ENCODE results near the gene MRPL32. TPM values are rescaled to one million over a fixed set of nuclear protein-coding genes. Genes with fewer than 3 reads are reported as not detected.

MRPL32 gene
- total RNA-seq, 1 experiment from 2014 or later = 47.5 TPM

DNA sequence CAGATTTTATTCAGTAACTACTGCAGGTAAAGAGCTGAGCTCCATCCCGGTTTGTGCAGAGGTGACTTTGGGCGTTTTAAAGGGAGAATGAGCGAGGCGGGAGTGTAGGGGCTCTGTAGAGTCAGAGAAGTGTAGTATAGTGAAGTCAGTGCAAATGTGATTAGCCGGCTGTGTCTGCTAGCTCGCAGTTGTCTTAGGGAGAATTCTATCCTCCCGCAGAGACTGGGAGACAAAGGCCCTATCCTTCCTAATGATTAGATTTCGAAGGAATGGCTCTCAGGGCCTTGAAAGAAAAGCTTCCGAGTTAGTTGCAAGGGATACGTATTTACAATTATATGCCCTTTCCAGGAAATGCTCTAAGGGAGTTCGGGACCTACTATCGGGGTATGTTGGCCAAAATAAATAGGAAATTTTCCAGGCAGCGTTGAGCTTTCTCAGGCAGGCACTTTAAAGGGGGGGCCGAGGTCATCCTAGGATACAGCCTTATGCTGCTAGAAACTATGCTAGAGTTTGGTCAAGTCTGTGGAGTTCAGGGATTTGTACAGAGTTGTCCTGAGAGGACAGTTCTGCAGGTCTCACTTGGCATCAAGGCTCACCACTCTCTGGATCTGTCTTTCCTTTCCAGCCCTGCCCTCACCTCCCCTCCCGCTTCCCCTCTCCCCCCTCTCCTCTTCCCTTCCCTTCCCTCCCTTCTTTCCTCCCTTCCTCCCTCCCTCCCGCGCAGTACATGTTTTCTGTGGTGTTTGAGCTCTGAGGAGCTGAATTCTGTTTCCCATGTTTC, 825 bp downstream of the MRPL32 start:
- Histone ChIP-seq H3K4me2 (ENCODE audit: low read length) (peak overlapping the region; percentile 83), H3K9me2 (ENCODE audit: insufficient read depth) (no peaks in the 10 kb centered on the region), H3K27me3 (ENCODE audit: insufficient read depth, low read length) (no peaks in the 10 kb centered on the region), H4K20me1 (ENCODE audit: insufficient read depth) (peaks cover 4% of the 10 kb centered on the region; the same call in 1 of the 2 replicates), H3K9me3 (ENCODE audit: control insufficient read depth in 1 of 2, insufficient read depth in 1 of 2, low read depth in 1 of 2, low read length in 2 of 2) (no peaks in the 10 kb centered on the region), H3K36me3 (ENCODE audit: control insufficient read depth in 1 of 2, insufficient read depth in 2 of 2, low read length in 2 of 2) (peaks cover 18 to 26% of the 10 kb centered on the region in 2 experiments; a peak in 3 of 4 replicates), H2AFZ (ENCODE audit: low read depth, low read length, poor library complexity, severe bottlenecking) (no peak overlapping the region), H3K79me2 (ENCODE audit: insufficient read depth, low read length) (peaks cover 83% of the 10 kb centered on the region), H3K4me3 (replicated peaks in 1 of 2; ENCODE audit: low read depth in 1 of 2, low read length in 2 of 2) (peak overlapping the region; percentile 75 to 93), H3K27ac (ENCODE audit: low read depth, low read length) (peak overlapping the region; percentile 24; the same call in 1 of the 2 replicates), H3K4me1 (ENCODE audit: control insufficient read depth in 1 of 2, insufficient read depth in 2 of 2, low read length in 2 of 2) (peaks cover 5 to 24% of the 10 kb centered on the region in 2 experiments; a peak in 2 of 4 replicates), H3K9ac (ENCODE audit: low read length) (peak overlapping the region; percentile 98)
- ChIA-PET POLR2A (interaction anchor here (1.1 to 1.6 kb wide), 3 partner anchors 9 to 650 kb away, joined by 5 read pairs; partner anchors contain the start of gene STK17A), CTCF (interaction anchor here (1.5 to 1.9 kb wide), 2 partner anchors 8 to 992 kb away, joined by 5 to 12 read pairs; no protein-coding TSS in a partner anchor), RAD21 (ENCODE audit: low non-redundant PET in 1 of 2, low total read pairs in 2 of 2, uncharacterized antibody in 2 of 2, unreplicated experiment in 2 of 2) (interaction anchor here (0.6 to 0.9 kb wide), 2 partner anchors 175 to 546 kb away, joined by 3 read pairs; no protein-coding TSS in a partner anchor)
- no peak for DNase-seq (ENCODE audit: low read depth, low spot score)
- 0 out of 2 replicates have a peak, but pooled peaks have one; percentile 23 for ATAC-seq
- TF ChIP-seq CBX3 (IDR thresholded peaks at IDR 0.05; ENCODE audit: low read depth) (no peak), SRF (IDR thresholded peaks at IDR 0.05; ENCODE audit: low read depth) (no peak), EGR1 (IDR thresholded peaks at IDR 0.05; ENCODE audit: low read depth) (no peak), EZH2 (IDR thresholded peaks at IDR 0.05) (no peak), YY1 (IDR thresholded peaks at IDR 0.05; ENCODE audit: extremely low read depth, insufficient replicate concordance, low read depth, low read length) (no peak), SIN3A (IDR thresholded peaks at IDR 0.05; ENCODE audit: low read depth) (no peak), TCF7L2 (IDR thresholded peaks at IDR 0.05; ENCODE audit: borderline replicate concordance, extremely low read depth, insufficient read depth, insufficient read length) (no peak), ZFX (IDR thresholded peaks at IDR 0.05) (no peak), EZH2phosphoT487 (IDR thresholded peaks at IDR 0.05; ENCODE audit: borderline replicate concordance) (no peak), FOSL1 (IDR thresholded peaks at IDR 0.05; ENCODE audit: low read depth) (no peak), SP1 (IDR thresholded peaks at IDR 0.05; ENCODE audit: low read depth) (no peak), ELF1 (IDR thresholded peaks at IDR 0.05; ENCODE audit: borderline replicate concordance, low read depth) (no peak), CEBPB (IDR thresholded peaks at IDR 0.05; ENCODE audit: low read depth) (no peak)
- TF ChIP-seq, protein P1, sequence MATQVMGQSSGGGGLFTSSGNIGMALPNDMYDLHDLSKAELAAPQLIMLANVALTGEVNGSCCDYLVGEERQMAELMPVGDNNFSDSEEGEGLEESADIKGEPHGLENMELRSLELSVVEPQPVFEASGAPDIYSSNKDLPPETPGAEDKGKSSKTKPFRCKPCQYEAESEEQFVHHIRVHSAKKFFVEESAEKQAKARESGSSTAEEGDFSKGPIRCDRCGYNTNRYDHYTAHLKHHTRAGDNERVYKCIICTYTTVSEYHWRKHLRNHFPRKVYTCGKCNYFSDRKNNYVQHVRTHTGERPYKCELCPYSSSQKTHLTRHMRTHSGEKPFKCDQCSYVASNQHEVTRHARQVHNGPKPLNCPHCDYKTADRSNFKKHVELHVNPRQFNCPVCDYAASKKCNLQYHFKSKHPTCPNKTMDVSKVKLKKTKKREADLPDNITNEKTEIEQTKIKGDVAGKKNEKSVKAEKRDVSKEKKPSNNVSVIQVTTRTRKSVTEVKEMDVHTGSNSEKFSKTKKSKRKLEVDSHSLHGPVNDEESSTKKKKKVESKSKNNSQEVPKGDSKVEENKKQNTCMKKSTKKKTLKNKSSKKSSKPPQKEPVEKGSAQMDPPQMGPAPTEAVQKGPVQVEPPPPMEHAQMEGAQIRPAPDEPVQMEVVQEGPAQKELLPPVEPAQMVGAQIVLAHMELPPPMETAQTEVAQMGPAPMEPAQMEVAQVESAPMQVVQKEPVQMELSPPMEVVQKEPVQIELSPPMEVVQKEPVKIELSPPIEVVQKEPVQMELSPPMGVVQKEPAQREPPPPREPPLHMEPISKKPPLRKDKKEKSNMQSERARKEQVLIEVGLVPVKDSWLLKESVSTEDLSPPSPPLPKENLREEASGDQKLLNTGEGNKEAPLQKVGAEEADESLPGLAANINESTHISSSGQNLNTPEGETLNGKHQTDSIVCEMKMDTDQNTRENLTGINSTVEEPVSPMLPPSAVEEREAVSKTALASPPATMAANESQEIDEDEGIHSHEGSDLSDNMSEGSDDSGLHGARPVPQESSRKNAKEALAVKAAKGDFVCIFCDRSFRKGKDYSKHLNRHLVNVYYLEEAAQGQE (IDR thresholded peaks at IDR 0.05; ENCODE audit: low read depth) = no peak
- TF ChIP-seq, protein P2, sequence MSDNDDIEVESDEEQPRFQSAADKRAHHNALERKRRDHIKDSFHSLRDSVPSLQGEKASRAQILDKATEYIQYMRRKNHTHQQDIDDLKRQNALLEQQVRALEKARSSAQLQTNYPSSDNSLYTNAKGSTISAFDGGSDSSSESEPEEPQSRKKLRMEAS (IDR thresholded peaks at IDR 0.05) = no peak
- TF ChIP-seq, protein P3, sequence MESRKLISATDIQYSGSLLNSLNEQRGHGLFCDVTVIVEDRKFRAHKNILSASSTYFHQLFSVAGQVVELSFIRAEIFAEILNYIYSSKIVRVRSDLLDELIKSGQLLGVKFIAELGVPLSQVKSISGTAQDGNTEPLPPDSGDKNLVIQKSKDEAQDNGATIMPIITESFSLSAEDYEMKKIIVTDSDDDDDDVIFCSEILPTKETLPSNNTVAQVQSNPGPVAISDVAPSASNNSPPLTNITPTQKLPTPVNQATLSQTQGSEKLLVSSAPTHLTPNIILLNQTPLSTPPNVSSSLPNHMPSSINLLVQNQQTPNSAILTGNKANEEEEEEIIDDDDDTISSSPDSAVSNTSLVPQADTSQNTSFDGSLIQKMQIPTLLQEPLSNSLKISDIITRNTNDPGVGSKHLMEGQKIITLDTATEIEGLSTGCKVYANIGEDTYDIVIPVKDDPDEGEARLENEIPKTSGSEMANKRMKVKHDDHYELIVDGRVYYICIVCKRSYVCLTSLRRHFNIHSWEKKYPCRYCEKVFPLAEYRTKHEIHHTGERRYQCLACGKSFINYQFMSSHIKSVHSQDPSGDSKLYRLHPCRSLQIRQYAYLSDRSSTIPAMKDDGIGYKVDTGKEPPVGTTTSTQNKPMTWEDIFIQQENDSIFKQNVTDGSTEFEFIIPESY (IDR thresholded peaks at IDR 0.05; ENCODE audit: extremely low read depth, insufficient replicate concordance, low read length) = no peak
- TF ChIP-seq, protein P4, sequence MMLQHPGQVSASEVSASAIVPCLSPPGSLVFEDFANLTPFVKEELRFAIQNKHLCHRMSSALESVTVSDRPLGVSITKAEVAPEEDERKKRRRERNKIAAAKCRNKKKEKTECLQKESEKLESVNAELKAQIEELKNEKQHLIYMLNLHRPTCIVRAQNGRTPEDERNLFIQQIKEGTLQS (IDR thresholded peaks at IDR 0.05) = no peak
- intact Hi-C loops (cut with micrococcal nuclease) = loop anchor here (10.0 kb wide), 1 partner anchor 792 kb away; the partner anchor contains the start of gene COA1
- BruUV-seq (replicated peaks) = no TSS peak

Measured in HCT116 (cell line).